NCI-H1436 treated with DMSO at 0.1 percent for 48 hours (cell line): Measurements from ENCODE around the gene TMEM74B.

Experiments
- DNase-seq: peaks from one replicate; lab custom pipeline; 2025; lab: John Stamatoyannopoulos, UW

TMEM74B gene

GRCh38 chr20:1205802-1206201 lies 21.0 kb upstream of the TMEM74B start:
- DNase-seq, result no peak

GRCh38 chr20:1204576-1204975 lies 19.8 kb upstream of the TMEM74B start:
- DNase-seq, result no peak

- no peak for DNase-seq
Observed at GRCh38 chr20:1204113-1204512, 19.3 kb upstream of the TMEM74B start.

GRCh38 chr20:1203630-1204029 lies 18.8 kb upstream of the TMEM74B start:
- no peak for DNase-seq

- DNase-seq, result no peak
Observed at GRCh38 chr20:1202762-1203504, 18.2 kb upstream of the TMEM74B start, which contains the start of gene C20orf202. C20orf202 (plus strand) TSS chr20:1203454; CDS start chr20:1203586, 132 bp downstream.

GRCh38 chr20:1199964-1200363 lies 15.2 kb upstream of the TMEM74B start:
- no peak for DNase-seq

- no peak for DNase-seq
Observed at GRCh38 chr20:1199212-1199873, 14.6 kb upstream of the TMEM74B start.

GRCh38 chr20:1198751-1199150 lies 14.0 kb upstream of the TMEM74B start:
- no peak for DNase-seq

- DNase-seq, result no peak
Observed at GRCh38 chr20:1197801-1198200, 13.0 kb upstream of the TMEM74B start.

GRCh38 chr20:1196634-1197033 lies 11.9 kb upstream of the TMEM74B start:
- no peak for DNase-seq

- no peak for DNase-seq
Observed at GRCh38 chr20:1195226-1195625, 10.4 kb upstream of the TMEM74B start.

- DNase-seq, result no peak
Observed at GRCh38 chr20:1191299-1191698, 6.5 kb upstream of the TMEM74B start.

GRCh38 chr20:1190847-1191246 lies 6.1 kb upstream of the TMEM74B start:
- no peak for DNase-seq

- DNase-seq, result no peak
Observed at GRCh38 chr20:1189827-1190226, 5.0 kb upstream of the TMEM74B start.

- no peak for DNase-seq
Observed at GRCh38 chr20:1188347-1188746, 3.6 kb upstream of the TMEM74B start.

- no peak for DNase-seq
Observed at GRCh38 chr20:1187605-1188171, 2.9 kb upstream of the TMEM74B start.

- no peak for DNase-seq
Observed at GRCh38 chr20:1186367-1186991, 1.7 kb upstream of the TMEM74B start.

GRCh38 chr20:1185790-1186334 lies 1.1 kb upstream of the TMEM74B start:
- DNase-seq, result no peak

GRCh38 chr20:1185316-1185741 lies 548 bp upstream of the TMEM74B start:
- DNase-seq, result no peak

GRCh38 chr20:1184260-1184637 lies 532 bp downstream of the TMEM74B start:
- DNase-seq, result no peak

- no peak for DNase-seq
Observed at GRCh38 chr20:1183153-1183552, 1.6 kb downstream of the TMEM74B start.

GRCh38 chr20:1182106-1182505 lies 2.7 kb downstream of the TMEM74B start:
- no peak for DNase-seq

- no peak for DNase-seq
Observed at GRCh38 chr20:1180949-1181348, 3.8 kb downstream of the TMEM74B start.
